KMS-11 (cell line): ENCODE data around the gene NSMCE3.
"Not testable (repeated sequence)": the region's sequence is repeated elsewhere in the genome, so short reads cannot be mapped to it uniquely, and the experiment has no call there.

ENCODE experiments used
- H2AFZ ChIP-seq: fragments of 200-600 bp; sonication (generic); 2 replicates; pipeline ENCODE4 v1.6.1; 2016; ENCODE audit warnings: antibody characterized with exemption, mixed run types, low read depth
- H3K27ac ChIP-seq: fragments of 200-600 bp; sonication (generic); 2 replicates; pipeline ENCODE4 v1.6.1; 2016; ENCODE audit warnings: mild to moderate bottlenecking, mixed run types
- H3K27me3 ChIP-seq: fragments of 200-600 bp; sonication (generic); 2 replicates; pipeline ENCODE4 v1.6.1; 2017; ENCODE audit warnings: mild to moderate bottlenecking, low read depth, mixed run types, moderate library complexity; ENCODE audit not compliant: insufficient read depth
- H3K36me3 ChIP-seq: fragments of 200-600 bp; sonication (generic); 2 replicates; pipeline ENCODE4 v1.6.1; 2017; ENCODE audit warnings: mild to moderate bottlenecking, mixed run types; ENCODE audit not compliant: insufficient read depth
- H3K4me1 ChIP-seq: fragments of 200-600 bp; sonication (generic); 2 replicates; pipeline ENCODE4 v1.6.1; 2016; ENCODE audit warnings: mild to moderate bottlenecking, low read depth, mixed run types; ENCODE audit not compliant: poor library complexity, severe bottlenecking
- H3K4me2 ChIP-seq: fragments of 200-600 bp; sonication (generic); 2 replicates; pipeline ENCODE4 v1.7.0; 2016; ENCODE audit warnings: mild to moderate bottlenecking, mixed run types
- H3K4me3 ChIP-seq: fragments of 200-600 bp; sonication (generic); IDR thresholded peaks from 2 replicates; pipeline ENCODE4 v1.6.1; 2017; ENCODE audit warnings: low read depth, low read length, mixed read lengths; ENCODE audit not compliant: insufficient read depth
- H3K79me2 ChIP-seq: fragments of 200-600 bp; sonication (generic); 2 replicates; pipeline ENCODE4 v1.6.1; 2016; ENCODE audit warnings: low read depth, mixed run types; ENCODE audit not compliant: insufficient read depth
- H3K9ac ChIP-seq: fragments of 200-600 bp; sonication (generic); 2 replicates; pipeline ENCODE4 v1.6.1; 2016; ENCODE audit warnings: mild to moderate bottlenecking, mixed run types
- H4K20me1 ChIP-seq: fragments of 200-600 bp; sonication (generic); 2 replicates; pipeline ENCODE4 v1.6.1; 2016; ENCODE audit warnings: mild to moderate bottlenecking, mixed run types; ENCODE audit not compliant: insufficient read depth
- TF ChIP-seq, protein P1 (sequence below): fragments of 200-600 bp; sonication (generic); conservative IDR thresholded peaks from 2 replicates; pipeline ENCODE4 v1.6.1; 2017; ENCODE audit warnings: low read depth, mild to moderate bottlenecking, antibody characterized with exemption, low read length, moderate library complexity, mixed read lengths

Gene NSMCE3

DNA sequence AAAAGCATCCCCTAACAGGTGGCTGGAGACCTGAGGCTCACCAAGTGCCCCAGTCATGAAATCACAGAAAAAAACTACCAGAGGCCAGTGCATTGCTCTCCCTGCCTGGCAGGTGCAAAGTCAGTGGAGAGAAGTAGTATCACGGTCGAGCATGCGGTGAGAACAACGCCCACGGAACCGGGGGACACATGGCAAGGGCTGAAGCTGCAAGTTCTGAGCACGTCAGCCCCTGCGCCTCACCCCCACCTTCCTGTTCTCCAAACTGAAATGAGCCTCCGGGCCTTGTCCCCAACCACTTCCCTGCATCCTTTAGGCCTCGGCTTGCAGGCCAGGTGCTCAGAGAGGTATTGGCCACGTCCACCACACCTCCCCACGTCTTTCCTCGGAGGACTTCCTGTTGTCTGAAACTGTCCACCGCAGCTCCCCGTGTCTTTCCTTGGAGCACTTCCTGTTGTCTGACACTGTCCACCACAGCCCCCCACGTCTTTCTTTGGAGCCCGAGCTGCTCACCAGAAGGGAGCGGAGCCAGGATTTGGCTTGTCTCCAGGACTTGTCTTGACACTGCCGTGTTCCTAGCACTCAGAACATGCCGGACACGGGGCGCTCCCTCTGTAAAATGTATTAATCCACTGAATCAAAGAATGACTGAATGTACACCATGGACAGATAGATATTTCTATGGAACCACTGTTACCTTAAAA is 43.9 kb downstream of the NSMCE3 start:
- TF ChIP-seq, protein P1, sequence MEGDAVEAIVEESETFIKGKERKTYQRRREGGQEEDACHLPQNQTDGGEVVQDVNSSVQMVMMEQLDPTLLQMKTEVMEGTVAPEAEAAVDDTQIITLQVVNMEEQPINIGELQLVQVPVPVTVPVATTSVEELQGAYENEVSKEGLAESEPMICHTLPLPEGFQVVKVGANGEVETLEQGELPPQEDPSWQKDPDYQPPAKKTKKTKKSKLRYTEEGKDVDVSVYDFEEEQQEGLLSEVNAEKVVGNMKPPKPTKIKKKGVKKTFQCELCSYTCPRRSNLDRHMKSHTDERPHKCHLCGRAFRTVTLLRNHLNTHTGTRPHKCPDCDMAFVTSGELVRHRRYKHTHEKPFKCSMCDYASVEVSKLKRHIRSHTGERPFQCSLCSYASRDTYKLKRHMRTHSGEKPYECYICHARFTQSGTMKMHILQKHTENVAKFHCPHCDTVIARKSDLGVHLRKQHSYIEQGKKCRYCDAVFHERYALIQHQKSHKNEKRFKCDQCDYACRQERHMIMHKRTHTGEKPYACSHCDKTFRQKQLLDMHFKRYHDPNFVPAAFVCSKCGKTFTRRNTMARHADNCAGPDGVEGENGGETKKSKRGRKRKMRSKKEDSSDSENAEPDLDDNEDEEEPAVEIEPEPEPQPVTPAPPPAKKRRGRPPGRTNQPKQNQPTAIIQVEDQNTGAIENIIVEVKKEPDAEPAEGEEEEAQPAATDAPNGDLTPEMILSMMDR: no peak
- Histone ChIP-seq H3K36me3 (no peaks in the 10 kb centered on the region), H3K27ac (no peak overlapping the region), H3K4me1 (no peaks in the 10 kb centered on the region), H3K27me3 (no peaks in the 10 kb centered on the region), H2AFZ (no peak overlapping the region), H3K4me2 (no peak overlapping the region), H3K9ac (no peak overlapping the region), H4K20me1 (no peaks in the 10 kb centered on the region), H3K79me2 (no peaks in the 10 kb centered on the region), H3K4me3 (no peak overlapping the region)

DNA sequence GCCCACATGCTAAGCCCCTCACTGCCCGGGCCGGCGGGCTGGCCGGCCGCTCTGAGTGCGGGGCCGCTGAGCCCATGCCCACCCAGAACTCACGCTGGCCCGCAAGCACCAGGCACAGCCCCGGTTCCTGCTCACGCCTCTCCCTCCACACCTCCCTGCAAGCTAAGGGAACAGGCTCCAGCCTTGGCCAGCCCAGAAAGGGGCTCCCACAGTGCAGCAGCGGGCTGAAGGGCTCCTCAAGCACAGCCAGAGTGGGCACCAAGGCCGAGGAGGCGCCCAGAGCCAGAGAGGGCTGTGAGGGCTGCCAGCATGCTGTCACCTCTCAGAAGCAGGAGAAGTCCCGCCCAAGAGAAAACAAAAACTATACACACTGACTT is 44.6 kb downstream of the NSMCE3 start:
- H3K27ac ChIP-seq, H3K9ac ChIP-seq, H2AFZ ChIP-seq, H3K79me2 ChIP-seq, H3K4me2 ChIP-seq, H4K20me1 ChIP-seq, H3K36me3 ChIP-seq, H3K4me1 ChIP-seq, H3K4me3 ChIP-seq, H3K27me3 ChIP-seq: not testable (repeated sequence)

DNA sequence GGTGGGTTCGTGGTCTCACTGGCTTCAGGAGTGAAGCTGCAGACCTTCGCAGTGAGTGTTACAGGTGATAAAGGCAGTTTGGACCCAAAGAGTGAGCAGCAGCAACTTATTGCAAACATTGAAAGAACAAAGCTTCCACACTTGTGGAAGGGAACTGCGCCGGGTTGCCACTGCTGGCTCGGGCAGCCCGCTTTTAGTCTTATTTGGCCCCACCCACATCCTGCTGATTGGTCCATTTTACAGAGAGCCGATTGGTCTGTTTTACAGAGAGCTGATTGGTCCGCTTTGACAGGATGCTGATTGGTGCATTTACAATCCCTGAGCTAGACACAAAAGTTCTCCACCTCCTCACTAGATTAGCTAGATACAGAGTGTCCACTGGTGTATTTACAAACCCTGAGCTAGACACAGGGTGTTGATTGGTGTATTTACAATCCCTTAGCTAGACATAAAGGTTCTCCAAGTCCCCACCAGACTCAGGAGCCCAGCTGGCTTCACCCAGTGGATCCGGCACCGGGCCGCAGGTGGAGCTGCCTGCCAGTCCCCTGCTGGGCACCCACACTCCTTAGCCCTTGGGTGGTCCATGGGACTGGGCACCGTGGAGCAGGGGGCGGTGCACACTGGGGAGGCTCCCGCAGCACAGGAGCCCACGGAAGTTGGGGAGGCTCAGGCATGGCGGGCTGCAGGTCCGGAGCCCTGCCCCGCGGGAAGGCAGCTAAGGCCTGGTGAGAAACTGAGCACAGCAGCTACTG is 45.2 kb downstream of the NSMCE3 start:
- H3K79me2 ChIP-seq, H3K36me3 ChIP-seq, H3K27me3 ChIP-seq, H3K4me2 ChIP-seq, H3K4me3 ChIP-seq, H3K9ac ChIP-seq, H2AFZ ChIP-seq, H3K4me1 ChIP-seq, H3K27ac ChIP-seq, H4K20me1 ChIP-seq: not testable (repeated sequence)

DNA sequence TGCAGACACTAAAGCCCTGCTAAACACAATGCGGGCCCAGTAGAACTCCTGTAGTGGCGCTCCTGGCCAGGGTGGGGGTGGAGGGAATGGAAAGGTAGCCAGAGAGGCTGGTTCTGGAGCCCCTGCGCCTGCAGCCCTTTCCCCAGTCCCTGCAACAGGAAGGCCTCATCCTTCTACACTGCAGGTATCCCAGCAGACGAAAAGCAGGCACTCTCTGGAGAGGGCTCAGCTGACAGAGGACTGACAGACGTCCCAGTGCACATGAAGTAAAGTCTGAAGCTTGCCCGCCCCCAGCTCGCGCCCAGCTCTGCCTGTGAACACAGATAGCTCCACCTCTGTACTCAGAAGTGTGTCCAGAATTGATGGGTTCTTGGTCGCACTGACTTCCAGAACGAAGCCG is 46.0 kb downstream of the NSMCE3 start:
- Histone ChIP-seq H3K27me3 (no peaks in the 10 kb centered on the region), H3K9ac (no peak overlapping the region), H3K79me2 (no peaks in the 10 kb centered on the region), H3K4me1 (no peaks in the 10 kb centered on the region), H3K4me2 (no peak overlapping the region), H3K36me3 (no peaks in the 10 kb centered on the region), H2AFZ (no peak overlapping the region), H4K20me1 (no peaks in the 10 kb centered on the region), H3K4me3 (no peak overlapping the region), H3K27ac (no peak overlapping the region)
- TF ChIP-seq, protein P1: no peak

DNA sequence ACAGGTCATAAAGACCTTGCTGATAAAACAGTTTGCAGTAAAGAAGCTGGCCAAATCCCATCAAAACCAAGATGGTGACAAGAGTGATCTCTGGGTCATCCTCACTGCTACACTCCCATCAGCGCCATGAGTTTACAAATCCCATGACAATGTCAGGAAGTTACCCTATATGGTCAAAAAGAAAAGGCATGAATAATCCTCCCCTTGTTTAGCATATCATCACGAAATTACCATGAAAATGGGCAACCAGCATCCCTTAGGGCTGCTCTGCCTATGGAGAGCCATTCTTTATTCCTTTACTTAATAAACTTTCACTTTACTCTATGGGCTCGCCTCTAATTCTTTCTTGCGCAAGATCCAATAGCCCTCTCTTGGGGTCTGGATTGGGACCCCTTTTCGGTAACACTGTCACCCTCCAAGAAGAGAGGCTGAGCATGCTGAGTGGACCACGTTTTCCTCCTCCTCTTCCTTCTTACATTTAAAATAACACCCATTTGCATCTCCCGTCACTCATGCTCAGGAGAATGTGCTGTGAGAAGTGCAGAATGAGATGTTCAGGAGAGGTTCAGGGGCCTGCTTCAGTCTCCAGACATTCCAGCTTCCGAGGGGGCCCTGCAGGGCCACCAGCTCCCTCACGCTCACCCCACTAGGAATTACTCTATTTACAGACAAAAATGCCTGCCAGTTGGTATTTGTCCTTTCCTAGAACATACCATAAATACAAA is 47.3 kb downstream of the NSMCE3 start:
- Histone ChIP-seq H3K79me2 (no peaks in the 10 kb centered on the region), H3K27me3 (no peaks in the 10 kb centered on the region), H3K4me3 (no peak overlapping the region), H3K9ac (no peak overlapping the region), H3K4me1 (no peaks in the 10 kb centered on the region), H3K36me3 (no peaks in the 10 kb centered on the region), H4K20me1 (no peaks in the 10 kb centered on the region), H2AFZ (no peak overlapping the region), H3K27ac (no peak overlapping the region), H3K4me2 (no peak overlapping the region)
- TF ChIP-seq, protein P1: no peak
